ENCODE results near the gene CUEDC1.

The CUEDC1 gene

DNA sequence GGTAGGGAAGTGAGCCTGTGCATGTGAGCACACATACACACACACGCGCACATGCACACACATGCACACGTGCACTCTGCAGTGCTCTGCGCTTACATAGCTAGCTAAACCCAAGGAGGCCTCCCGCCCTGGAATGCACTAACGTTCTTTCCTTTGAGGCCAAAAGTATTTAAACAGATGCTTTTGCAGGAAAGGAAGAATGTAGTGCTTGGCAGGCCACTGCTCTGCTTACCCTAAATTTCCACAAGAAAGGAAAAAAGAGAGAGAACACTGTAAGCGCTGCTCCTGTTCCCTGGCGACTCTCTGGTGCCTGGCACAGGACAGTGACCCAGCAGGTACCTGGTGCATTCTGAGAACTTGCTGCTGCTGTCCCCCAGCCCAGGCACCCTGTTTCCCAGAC is 74.1 kb downstream of the CUEDC1 start:
- H3K4me3 ChIP-seq (ENCODE audit: low read depth, low read length) = no peak overlapping the region
- DNase-seq (ENCODE audit: low read depth) = no peak
- TF ChIP-seq, protein P1, sequence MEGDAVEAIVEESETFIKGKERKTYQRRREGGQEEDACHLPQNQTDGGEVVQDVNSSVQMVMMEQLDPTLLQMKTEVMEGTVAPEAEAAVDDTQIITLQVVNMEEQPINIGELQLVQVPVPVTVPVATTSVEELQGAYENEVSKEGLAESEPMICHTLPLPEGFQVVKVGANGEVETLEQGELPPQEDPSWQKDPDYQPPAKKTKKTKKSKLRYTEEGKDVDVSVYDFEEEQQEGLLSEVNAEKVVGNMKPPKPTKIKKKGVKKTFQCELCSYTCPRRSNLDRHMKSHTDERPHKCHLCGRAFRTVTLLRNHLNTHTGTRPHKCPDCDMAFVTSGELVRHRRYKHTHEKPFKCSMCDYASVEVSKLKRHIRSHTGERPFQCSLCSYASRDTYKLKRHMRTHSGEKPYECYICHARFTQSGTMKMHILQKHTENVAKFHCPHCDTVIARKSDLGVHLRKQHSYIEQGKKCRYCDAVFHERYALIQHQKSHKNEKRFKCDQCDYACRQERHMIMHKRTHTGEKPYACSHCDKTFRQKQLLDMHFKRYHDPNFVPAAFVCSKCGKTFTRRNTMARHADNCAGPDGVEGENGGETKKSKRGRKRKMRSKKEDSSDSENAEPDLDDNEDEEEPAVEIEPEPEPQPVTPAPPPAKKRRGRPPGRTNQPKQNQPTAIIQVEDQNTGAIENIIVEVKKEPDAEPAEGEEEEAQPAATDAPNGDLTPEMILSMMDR (IDR thresholded peaks at IDR 0.05; ENCODE audit: insufficient read depth, low read depth, low read length, missing control alignments) = no peak

DNA sequence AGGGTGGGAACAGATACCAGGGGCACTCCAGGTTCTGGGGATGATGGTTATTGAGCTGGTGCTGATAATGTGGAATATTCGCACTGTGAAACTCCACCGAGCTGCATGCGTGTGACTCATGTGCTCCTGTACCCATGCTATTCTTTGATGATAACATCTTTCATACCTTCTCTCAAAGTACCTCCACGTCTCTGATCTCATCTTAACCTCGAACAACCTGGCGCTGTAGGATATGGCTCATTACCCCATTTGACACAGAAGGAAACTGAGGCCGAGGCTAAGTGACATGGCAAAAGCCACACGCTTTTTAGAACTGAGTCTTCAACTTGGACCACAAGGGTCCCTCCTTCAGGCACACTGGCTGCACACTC is 75.1 kb downstream of the CUEDC1 start:
- no peak for DNase-seq (ENCODE audit: low read depth)
- H3K4me3 ChIP-seq (ENCODE audit: low read depth, low read length) = no peak overlapping the region
- TF ChIP-seq, protein P1 (IDR thresholded peaks at IDR 0.05; ENCODE audit: insufficient read depth, low read depth, low read length, missing control alignments) = no peak

DNA sequence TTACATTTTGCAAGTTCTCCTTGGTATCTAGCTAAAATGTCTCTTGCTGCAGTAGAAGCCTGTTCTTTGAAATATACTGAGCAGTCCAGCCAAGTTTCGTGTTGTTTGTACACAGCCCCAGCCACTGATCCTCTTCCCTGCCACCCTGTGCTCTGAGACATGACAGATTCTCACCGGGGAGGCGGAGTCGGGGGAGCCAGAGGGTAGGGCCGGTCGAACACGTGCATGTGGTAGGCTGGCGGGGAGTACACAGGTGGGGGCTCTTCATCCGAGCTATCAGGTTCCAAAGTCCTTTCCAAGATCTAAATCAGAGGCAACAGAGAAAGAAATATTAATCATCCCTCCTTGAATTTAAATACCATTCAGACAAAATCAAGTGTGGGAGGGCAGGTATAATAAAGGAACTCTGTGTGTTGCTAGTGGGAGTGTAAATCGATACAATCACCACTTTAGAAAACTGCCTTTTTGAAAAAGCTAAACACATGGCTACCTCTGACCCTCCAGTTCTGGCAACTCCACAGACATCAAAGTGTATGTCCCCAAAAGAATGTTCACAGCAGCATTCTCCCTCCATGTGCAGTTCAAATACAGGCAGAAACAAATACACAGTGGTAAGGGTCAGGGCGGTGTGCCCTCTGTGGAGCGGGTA is 75.7 kb downstream of the CUEDC1 start:
- no peak for DNase-seq (ENCODE audit: low read depth)
- H3K4me3 ChIP-seq (ENCODE audit: low read depth, low read length) = no peak overlapping the region
- TF ChIP-seq, protein P1 (IDR thresholded peaks at IDR 0.05; ENCODE audit: insufficient read depth, low read depth, low read length, missing control alignments) = no peak

DNA sequence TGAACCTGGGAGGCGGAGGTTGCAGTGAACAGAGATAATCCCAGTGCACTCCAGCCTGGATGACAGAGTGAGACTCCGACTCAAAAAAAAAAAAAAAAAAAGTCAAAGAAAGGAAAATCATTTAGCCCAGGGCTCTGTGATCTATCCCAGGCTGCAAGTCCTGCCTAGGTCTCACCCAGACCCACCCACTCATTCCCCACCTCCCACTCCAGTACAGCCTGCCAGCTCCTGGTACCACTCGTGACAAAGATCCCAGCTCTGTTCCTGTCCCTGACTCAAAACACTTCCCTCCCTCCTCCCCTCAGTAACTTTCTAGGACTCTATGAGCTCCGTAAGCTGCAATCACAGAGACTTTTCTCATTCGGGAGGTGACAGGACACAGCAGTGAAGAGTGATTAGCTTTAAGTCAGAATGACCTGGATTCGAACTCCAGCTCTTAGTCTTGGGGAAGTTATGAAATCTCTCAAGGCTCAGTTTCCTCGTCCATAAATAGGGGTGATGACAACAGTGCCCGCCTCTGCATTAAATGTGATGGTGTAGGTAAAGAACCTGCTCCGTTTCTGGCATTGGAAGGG is 77.3 kb downstream of the CUEDC1 start:
- no peak overlapping the region for H3K4me3 ChIP-seq (ENCODE audit: low read depth, low read length)
- TF ChIP-seq, protein P1 (IDR thresholded peaks at IDR 0.05; ENCODE audit: insufficient read depth, low read depth, low read length, missing control alignments) = no peak
- peak; percentile 23 for DNase-seq (ENCODE audit: low read depth)

DNA sequence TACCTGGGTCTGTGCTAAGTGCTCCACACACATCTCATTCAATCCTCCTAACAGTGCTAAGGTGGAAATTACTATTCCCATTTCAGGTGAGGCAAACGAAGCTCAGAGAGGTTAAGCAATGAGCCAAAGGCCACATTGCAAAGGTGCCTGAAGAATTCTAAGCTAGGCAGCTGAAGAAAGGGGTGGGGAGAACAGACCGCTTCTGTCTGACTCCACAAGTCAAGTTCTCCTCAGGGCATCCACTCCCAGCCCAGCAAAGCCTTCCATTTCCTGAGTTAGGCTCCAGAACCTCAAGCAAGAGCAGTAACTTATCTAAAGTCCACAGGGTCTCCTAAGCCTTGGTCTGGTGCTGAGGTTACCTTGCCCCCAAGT is 78.4 kb downstream of the CUEDC1 start:
- no peak for DNase-seq (ENCODE audit: low read depth)
- H3K4me3 ChIP-seq (ENCODE audit: low read depth, low read length) = no peak overlapping the region
- TF ChIP-seq, protein P1 (IDR thresholded peaks at IDR 0.05; ENCODE audit: insufficient read depth, low read depth, low read length, missing control alignments) = no peak

DNA sequence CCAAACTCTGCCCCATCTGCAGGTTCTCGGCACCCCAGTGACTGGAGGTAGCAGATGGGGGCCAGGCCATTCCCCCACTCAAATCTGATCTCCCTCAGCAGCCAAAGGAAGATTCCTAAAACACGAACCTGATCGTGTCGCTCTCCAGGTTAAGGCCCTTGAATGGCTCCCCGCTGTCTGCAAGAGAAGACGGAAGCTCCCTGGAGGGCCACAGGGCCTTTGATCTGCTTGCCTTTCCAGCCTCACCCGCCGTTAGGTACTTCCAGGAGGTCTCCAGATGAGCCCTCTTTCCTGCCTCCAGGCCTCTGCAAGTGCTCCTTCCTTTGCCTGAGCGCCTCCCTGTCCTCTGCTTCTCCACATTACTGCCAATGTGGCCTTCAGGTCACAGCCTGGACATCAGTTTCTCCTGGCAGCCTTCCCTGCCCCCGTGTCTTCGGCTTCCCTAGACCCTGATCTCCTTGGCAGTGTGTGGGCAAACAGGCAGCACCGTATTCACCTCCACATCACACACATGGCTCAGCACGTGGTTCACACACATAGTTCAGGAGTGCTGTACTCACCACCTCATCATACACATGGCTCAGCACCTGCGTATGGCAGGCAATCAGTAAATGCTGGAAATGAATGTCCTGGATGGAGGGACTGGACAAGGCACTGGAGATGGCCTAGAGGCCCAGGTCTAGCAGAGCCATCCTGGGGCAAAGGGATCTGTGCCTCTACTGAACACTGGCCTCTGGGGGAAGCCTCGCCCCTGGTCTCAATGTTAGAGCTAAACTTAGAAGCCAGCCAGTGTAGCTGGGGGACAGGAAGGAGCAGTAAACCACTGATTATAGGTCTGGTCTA is 79.0 kb downstream of the CUEDC1 start:
- H3K4me3 ChIP-seq (ENCODE audit: low read depth, low read length) = no peak overlapping the region

More for the DNA sequence above, 79.0 kb downstream of the CUEDC1 start:
- TF ChIP-seq, protein P1 (IDR thresholded peaks at IDR 0.05; ENCODE audit: insufficient read depth, low read depth, low read length, missing control alignments) = no peak
- no peak for DNase-seq (ENCODE audit: low read depth)
